GM19468 (cell line): Measurements from ENCODE around the gene COL8A1.

Experiments used
- ATAC-seq: cut with Tn5 transposase; IDR thresholded peaks from one replicate; pipeline ENCODE4 v1.9.1; 2021; ENCODE audit warnings: mild to moderate bottlenecking, moderate library complexity, moderate number of reproducible peaks; ENCODE audit not compliant: unreplicated experiment; ENCODE audit errors: extremely low read depth

COL8A1 gene

DNA sequence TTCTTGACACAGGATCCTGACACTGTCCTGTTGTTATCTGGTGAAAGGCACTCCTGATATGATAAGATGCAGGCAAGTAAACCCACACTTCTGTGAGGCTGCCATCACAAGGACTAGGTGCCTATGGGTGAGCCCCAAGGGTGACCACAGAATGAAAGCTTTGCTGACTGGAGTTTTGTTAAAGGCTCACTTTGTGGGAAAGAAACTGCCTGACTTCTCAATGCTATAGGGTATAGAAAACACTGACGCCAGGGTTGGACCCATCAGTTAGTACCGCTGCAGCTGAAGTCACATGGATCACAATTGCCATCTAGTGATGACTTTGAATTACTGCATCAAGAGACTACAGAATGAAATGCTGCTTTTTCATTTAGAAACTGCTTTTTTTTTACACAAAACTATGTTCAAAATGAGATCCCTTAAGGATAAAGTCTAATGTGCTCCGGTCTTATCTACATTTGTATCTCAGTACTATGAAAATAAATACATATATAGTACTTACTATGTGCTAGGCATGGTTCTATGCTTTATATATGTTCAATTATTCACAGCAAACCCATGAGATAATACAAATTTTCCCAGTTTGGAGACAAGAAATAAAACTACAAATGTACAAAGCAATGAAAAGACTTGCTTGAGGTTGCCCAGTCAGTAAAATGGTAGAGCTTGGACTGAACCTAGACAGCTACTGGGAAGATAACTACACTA lies 115.0 kb downstream of the COL8A1 start:
- ATAC-seq, result no peak

DNA sequence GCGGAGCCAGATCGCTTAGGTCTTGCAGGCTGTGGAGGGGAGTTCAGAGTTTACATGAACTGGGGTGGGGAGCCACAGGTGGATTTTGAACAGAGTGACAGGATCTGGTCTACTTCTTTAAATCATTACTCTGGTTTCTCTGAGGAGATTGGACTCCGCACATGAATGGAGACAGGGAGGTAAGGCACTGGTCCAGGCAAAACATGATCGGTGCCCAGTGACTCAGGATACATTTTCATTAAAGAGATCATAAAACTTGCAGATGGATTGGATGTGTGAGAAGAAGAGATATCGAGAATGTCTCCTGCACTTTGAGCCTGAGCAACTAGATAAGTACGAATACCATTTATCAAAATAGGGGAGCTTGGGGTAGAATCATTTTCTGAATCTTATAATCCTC lies 117.4 kb downstream of the COL8A1 start:
- no peak for ATAC-seq

DNA sequence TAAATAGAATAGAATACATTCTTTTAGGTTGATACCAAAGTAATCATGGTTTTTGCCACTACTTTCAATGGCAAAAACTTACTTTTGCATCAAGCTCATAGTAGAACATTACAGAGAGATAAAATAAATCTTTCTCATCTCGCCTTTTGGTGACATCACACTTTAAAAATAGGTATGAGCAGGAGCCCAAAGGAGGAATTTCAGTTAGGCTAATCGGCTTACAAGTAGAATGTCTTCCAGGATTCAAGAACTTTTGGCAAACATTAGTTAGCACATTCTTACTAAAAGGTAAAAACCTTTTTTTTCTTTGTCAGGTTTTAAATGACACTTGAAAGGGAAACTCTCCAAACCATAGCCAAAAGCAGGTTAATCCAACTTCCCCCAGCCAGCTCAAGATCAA lies 119.6 kb downstream of the COL8A1 start:
- no peak for ATAC-seq

DNA sequence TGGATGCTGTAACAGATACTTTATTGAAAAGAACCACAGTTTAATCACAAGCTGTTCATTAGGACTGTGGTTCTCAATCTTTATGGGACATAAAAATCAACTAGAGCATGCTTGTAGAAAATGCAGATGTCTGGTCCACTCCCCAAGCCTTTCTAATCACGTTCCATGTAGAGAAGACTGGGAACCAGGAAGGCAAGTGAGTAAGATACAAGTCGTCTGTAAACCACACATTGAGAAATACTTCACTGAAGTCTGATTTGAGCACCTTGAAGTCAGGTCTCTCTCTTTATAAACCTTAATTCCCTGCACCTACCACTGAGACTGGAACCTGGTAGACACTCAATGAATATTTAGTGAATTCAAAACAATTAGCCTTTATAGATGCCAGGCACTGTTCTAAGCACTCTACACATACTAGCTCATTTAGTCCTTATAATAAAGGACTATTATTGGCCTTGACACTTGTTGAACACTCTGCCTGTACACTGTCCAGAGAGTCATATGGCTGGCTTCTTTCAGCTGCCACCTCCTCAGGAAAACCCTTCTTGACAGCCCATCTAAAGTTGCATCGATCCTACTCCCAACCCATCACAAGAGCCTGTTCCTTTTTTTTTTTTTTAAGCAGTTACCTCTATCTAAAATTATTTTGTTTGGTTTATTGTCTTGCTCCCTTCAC lies 120.2 kb downstream of the COL8A1 start:
- no peak for ATAC-seq

DNA sequence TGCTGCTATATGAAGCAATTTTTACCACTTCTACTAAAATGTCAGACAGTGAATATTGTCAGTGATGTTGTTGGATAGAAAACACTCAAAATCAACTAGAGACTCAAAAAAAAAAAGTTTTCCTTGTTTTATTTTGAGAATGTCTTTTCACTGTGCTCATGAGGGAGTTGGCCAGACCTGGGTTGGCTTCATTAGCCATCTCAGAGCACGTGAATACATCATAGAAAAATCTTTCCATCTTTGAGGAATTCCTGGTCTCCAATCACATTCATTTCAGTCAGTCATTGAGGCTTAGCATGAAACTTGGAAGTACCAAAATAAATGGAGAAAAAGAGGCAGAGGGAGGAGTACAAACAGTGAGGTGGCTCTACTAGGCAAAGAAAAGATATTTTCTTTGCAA lies 121.6 kb downstream of the COL8A1 start:
- no peak for ATAC-seq

DNA sequence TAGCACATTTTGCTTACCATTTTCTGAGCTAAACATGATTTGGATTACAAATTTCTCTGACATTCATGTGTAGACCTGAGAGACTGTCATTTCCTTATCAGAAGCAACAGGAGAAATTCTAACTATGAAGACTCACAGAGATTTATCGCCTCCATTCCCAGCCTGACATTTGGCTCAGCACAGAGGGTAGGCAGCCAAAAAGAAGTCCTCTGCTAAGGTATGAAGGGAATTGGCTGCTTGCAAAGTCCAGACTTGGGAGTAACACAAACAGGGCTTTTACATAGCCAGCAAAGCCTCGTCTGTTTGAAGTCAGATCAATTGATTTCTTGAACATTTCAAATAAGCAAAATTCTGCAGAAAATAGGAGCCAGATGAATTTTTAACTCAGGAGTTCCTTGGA lies 122.2 kb downstream of the COL8A1 start:
- no peak for ATAC-seq

DNA sequence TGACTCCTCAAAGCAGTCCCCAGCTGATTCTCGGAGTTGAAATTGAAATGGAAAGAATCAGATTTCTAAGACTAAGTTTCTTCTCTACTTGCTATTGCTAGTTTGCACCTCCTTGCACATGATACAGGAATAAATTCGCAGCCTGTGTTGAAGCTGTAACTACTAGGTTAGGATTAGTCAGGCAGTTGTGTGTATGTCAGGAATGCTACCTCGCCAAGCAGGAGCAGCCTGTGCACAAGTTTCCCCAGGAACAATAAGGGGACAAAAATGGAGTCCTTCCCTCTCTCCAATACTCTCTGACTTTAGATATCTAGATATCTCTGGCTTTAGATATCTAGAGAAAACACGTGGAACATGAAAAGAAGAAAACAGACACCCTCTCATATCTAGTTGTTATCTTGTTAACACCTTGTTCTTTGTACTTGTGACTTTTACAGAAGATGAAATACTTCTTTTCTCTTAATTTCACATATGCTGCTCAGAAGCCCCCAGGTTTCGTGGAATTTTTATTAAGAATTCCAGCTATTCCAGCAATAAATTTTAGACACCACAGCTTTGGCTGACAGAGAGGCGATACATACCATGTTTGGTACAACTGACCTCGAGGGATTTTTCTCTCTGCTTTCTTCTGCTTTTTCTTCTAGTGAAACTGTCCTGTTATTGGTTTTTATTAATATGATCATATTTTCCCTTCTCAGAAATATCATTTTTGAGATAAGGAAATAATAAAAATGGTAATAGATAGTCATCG lies 123.2 kb downstream of the COL8A1 start:
- ATAC-seq, result no peak

DNA sequence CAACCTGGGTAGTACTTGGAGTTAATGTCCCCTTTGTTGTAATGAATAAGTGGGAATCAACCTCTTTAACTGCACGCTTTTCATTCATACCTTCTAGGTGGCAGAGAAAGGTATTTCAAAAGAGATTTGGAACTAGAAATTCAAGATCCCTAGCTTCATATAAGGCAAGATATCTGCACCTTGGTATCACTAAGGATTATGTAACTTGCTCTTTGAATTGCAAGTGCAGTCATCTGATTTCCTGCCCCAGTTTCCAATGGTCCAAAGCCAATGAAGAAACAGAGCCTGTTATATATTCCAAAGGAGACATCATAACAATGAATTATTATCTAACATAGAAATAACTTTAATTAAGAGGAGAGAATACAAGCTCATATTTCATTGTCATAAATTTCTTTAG lies 124.5 kb downstream of the COL8A1 start:
- no peak for ATAC-seq

DNA sequence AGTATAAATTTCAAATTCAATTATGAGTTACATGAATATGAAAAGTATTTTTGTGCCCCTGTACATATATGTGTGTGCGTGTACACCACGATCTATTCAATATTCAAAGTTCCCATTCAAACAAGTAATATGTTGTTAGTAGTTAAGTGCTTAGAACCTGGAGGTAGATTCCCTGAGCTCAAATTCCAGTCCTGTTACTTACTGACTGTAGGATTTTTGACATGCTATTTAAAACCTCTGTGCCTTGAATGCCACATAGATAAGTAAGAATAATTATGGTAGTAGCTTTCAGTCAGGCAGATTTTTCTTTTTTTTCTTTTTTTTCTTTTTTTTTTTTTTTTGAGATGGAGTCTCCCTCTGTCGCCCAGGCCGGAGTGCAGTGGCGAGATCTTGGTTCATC lies 126.0 kb downstream of the COL8A1 start:
- no peak for ATAC-seq

DNA sequence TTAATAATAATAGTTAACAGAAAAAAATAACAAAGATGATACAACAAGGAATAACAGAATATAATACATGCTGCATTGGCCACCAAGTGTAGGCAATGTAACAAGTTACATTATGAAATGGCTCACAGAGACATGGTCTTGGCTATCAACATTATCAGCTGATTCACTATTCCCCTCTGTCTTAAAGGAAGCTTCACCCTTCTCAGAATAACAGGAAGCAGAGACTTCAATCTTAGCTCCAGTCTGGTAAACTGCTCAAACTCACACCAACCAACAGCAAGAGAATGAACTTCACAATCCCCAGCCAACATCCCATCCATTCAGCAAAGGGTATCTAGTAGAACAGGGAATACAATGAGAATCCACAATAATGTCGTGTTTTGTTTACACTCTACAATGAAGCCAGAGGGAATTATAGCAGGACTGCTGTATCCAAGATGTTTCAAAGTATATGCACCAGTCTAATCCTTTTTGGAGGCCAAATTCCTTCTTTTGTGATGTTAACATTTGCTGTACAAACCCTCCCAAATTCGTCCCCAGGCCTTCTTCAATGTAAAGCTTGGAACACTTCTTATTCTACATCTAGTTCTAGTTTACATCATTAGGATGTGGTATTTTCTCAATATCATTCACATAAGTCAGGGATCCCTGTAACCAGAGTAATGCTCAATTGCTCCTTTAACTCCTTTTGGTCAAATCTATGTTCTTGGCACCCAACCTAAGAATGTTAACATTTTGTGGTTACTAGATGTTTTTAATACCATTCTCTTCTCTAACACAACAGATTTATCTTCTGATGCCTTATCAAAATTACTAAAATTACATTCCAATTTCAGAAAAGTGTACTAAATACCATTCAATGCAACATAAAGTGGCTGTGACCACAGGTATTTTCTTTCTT lies 126.9 kb downstream of the COL8A1 start:
- no peak for ATAC-seq

DNA sequence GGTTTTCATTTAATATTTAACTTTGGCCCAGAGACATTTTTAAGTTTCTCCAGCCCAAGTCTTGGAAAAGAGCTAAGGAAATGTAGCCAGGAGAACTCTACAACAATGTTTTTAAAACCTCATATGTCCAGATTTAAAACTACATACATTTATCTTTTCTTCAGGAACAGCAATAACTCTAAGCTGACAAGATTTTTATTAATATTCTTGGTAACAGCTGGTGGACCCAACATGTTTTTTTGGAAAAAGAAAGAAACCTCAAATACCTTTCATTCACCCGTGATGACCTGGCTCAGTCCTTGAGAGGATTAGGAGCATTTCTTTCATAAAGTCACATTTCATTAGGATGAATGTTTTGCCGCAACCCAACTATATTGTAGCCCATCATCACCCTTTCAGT lies 128.9 kb downstream of the COL8A1 start:
- ATAC-seq, result no peak

DNA sequence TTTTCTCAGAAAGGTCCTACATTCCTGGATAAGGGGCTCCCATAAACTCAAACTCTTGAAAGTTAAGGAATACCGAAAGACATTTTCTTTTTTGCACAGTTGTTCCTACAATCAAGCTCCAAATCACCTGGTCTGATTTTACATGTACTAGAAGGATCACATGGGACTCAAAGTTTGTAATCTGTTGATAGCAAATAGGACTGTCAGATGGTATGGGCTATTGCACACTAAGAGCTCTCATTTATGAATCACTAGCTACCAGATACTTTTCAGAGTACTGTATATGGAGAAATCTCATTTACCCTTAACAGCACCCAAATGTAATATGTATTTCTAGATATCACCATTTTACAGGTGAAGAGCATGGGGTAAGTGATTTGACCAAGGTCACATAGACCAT lies 129.7 kb downstream of the COL8A1 start:
- ATAC-seq, result no peak

DNA sequence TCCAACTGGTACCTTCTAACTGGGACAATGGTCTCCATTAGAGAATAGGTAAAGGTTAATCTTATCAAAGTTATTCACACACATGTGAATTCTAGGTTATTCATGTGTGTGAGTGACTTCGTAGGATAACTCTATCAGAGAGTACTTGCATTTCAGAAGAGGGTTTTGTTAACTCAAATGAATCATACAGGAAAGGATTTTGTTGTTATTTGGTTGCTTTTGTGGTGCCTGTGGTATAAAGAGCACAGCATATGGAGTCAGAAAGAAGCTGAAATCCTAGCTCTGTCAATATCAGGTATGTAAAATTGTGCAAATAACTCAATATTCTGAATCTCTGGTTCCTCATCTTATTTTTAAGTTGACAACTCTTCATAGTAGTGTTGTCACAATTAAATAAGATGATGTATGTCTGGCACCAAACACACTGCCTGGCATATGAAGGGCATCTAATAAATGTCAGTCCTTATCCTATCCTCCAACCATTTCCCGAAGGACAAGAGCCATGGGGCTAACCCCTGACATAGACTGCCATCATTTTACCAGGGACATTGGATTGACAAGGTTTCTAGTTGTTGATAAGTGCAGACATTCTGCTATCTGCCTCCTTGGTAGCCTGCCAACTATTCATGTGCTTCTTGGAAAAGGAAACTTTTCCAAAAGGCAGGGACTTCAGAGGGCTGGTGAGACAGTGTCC lies 130.6 kb downstream of the COL8A1 start:
- no peak for ATAC-seq

DNA sequence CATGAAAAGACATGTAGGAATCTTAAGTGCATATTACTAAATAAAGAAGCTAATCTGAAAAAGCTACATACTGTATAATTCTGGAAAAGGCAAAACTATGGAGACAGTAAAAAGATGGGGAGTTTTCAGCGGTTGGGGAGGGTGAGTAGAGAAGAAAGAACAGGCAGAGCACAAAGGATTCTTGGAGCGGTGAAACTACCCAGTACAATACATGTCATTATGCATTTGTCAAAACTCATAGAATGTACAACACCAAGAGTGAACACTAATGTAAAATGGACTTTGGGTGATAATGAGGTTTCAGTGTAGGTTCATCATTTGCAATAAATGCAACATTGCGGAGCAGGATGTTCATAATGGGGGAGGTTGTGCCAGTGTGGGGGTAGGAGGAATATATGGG lies 133.8 kb downstream of the COL8A1 start:
- no peak for ATAC-seq

DNA sequence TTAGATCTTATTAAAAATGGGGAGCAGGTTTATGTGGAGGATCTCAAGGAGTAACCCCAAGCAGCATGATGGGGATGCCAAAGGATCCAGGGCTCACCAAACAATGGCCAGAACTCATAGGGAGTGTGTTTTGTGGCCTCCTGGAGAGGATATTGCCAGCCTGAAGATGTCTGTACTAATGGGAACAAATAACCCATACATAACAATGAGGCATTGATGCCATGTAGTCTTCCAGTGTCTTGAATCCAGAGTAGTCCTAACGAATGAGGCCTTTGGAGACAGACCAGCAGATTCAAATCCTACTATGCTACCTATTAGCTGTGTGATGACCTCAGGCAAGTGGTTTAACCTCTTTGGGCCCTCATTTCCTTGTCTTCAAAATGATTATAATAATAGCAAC lies 134.3 kb downstream of the COL8A1 start:
- ATAC-seq, result no peak

DNA sequence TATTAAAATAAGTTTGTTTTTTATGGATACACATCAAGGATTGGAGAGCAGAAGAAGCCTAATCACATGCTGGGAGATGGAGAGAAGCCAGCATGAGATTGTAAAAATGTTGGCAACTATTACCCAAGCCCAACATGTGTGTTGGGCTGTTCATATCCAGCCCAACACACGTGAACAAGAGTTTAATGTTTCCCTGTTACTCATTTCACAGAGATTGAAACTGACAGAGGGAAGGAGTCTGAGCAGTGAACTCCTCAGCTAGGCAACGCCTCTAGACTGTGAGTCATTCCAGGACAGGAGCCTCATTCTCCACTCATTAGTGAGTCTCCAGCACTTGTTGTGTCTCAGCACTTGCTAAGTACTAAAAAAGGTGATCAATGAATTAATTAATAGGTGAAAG lies 136.1 kb downstream of the COL8A1 start:
- peak; percentile 89 for ATAC-seq

DNA sequence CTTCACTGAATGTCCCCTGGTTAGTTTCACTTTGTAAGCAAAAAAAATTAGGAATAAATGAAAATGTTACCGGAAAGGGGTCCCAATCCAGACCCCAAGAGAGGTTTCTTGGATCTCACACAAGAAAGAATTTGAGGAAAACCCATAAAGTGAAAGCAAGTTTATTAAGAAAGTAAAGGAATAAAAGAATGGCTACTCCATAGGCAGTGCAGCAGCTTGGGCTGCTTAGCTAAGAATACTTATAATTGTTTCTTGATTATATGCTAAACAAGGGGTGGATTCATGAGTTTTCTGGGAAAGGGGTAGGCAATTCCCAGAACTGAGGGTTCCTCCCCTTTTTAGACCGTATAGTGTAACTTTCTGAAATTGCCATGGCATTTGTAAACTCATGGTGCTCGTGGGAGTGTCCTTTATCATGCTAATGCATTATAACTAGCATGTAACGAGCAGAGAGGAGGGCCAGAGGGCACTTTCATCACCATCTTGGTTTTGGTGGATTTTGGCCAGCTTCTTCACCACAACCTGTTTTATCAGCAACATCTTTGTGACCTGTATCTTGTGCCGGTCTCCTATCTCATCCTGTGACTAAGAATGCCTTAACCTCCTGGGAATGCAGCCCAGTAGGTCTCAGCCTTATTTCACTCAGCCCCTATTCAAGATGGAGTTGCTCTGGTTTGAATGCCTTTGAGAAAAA lies 138.3 kb downstream of the COL8A1 start:
- no peak for ATAC-seq

DNA sequence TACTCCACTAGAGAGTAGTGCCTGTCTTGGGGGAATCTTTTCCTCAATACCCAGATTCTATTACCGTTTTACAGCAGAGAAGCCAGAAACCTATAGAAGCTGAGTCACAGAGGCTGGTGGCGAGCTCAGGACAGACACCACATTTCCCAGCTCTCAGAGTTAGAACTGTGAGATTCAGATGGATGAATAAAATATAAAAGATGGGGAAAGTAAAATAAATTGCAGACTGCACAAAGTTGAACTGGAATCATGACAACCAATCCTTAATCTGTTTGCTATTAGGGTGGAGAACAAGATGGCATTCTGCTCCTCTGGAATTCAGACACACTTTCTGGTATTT lies 138.8 kb downstream of the COL8A1 start:
- ATAC-seq, result no peak

DNA sequence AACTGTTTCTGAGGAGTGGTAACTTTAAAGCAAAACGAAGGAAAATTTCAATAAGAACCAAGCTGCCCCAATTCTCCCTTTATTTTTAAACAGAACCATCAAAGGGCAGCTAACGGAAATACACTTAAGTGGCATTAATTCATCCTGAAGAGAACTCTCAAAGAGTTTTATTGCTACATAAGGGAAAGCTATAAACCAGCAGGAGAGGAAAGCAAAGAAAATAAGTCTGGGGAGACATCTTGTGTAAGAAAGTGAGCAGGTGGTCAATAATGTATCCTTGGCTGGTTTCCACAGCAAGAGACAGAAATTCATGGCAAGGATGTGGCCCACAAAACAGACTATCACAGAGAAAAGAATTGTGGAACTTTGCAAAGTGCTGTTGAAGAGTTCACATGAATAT lies 139.3 kb downstream of the COL8A1 start:
- no peak for ATAC-seq
